DMS 273 (cell line): ENCODE results near the gene RNH1.
A peak's percentile ranks its signal among the peaks of the same experiment; 100 is the strongest.

Source experiments
- DNase-seq: peaks from one replicate; lab custom pipeline; 2025; ENCODE audit not compliant: unreplicated experiment; lab: John Stamatoyannopoulos, UW

The RNH1 gene

GRCh38 chr11:499201-500076 lies 7.6 kb downstream of the RNH1 start:
- DNase-seq = no peak

GRCh38 chr11:498297-499181 lies 8.5 kb downstream of the RNH1 start:
- DNase-seq = no peak

GRCh38 chr11:497565-498296 lies 9.3 kb downstream of the RNH1 start:
- DNase-seq = no peak

- DNase-seq = peak; percentile 48
Observed at GRCh38 chr11:496834-497564, 10.0 kb downstream of the RNH1 start.

GRCh38 chr11:495537-495931 lies 11.5 kb downstream of the RNH1 start:
- DNase-seq = no peak

GRCh38 chr11:494761-495536 lies 12.1 kb downstream of the RNH1 start:
- DNase-seq = peak; percentile 25

GRCh38 chr11:492427-493226 lies 14.4 kb downstream of the RNH1 start:
- DNase-seq = peak; percentile 75

- no peak for DNase-seq
Observed at GRCh38 chr11:491358-491757, 15.7 kb downstream of the RNH1 start.

- no peak for DNase-seq
Observed at GRCh38 chr11:490930-491260, 16.1 kb downstream of the RNH1 start.

- DNase-seq = no peak
Observed at GRCh38 chr11:490186-490929, 16.7 kb downstream of the RNH1 start.

GRCh38 chr11:489610-490185 lies 17.3 kb downstream of the RNH1 start:
- no peak for DNase-seq

GRCh38 chr11:488992-489391 lies 18.1 kb downstream of the RNH1 start:
- DNase-seq = no peak

- DNase-seq = no peak
Observed at GRCh38 chr11:488579-488978, 18.5 kb downstream of the RNH1 start.

- no peak for DNase-seq
Observed at GRCh38 chr11:488062-488461, 19.0 kb downstream of the RNH1 start.

- no peak for DNase-seq
Observed at GRCh38 chr11:487571-488021, 19.4 kb downstream of the RNH1 start.

- DNase-seq = no peak
Observed at GRCh38 chr11:486189-486588, 20.9 kb downstream of the RNH1 start.

- DNase-seq = no peak
Observed at GRCh38 chr11:484616-485015, 22.4 kb downstream of the RNH1 start.

- no peak for DNase-seq
Observed at GRCh38 chr11:479311-479710, 27.7 kb downstream of the RNH1 start.
